ENCODE data around the gene SCP2. TPM values are rescaled to one million over a fixed set of nuclear protein-coding genes. Genes with fewer than 3 reads are reported as not detected.

The SCP2 gene, protein sequence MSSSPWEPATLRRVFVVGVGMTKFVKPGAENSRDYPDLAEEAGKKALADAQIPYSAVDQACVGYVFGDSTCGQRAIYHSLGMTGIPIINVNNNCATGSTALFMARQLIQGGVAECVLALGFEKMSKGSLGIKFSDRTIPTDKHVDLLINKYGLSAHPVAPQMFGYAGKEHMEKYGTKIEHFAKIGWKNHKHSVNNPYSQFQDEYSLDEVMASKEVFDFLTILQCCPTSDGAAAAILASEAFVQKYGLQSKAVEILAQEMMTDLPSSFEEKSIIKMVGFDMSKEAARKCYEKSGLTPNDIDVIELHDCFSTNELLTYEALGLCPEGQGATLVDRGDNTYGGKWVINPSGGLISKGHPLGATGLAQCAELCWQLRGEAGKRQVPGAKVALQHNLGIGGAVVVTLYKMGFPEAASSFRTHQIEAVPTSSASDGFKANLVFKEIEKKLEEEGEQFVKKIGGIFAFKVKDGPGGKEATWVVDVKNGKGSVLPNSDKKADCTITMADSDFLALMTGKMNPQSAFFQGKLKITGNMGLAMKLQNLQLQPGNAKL
- total RNA-seq, result 136 and 137 TPM in 2 replicates

DNA sequence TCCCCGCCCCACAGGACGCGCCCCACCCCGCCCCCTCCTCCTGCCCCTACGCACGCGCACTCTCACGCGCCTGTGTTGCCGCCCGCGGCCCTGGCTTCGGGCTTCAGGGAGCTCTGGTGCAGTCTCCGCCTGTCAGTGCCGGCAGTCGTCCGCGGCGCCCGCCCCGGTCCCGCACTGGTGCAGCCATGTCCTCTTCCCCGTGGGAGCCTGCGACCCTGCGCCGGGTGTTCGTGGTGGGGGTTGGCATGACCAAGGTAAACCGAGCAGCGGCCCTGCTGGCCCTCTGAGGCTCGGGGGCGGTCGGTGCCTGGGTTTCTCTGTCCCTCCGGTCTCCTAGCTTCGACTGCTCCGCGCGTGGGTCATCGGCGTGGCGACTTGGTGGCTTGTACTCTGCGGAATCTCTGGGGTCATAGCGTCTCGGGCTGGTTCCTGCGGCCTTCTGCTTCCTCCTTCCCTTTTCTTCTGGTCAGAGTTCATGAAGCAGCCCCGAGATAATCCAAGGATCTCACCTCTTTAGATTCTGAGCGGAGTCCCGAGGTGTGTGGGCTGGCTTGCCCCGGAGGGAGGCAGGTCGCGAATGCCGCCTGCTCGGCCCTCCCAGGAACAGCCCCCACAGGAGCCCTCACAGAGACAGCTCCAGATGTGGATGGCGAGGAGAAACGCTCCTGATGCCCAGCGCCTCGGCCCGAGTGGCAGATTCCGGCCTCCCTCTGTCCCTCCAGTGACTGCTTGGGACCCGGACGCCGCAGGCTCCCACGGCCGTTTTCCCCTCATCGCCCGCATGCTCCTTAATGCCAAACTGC lies at the start of gene SCP2:
Gene SCP2 (plus strand): TSS at position 65 of the 803 bp plus-strand sequence. CDS start 121 bp downstream, at position 186.

DNA sequence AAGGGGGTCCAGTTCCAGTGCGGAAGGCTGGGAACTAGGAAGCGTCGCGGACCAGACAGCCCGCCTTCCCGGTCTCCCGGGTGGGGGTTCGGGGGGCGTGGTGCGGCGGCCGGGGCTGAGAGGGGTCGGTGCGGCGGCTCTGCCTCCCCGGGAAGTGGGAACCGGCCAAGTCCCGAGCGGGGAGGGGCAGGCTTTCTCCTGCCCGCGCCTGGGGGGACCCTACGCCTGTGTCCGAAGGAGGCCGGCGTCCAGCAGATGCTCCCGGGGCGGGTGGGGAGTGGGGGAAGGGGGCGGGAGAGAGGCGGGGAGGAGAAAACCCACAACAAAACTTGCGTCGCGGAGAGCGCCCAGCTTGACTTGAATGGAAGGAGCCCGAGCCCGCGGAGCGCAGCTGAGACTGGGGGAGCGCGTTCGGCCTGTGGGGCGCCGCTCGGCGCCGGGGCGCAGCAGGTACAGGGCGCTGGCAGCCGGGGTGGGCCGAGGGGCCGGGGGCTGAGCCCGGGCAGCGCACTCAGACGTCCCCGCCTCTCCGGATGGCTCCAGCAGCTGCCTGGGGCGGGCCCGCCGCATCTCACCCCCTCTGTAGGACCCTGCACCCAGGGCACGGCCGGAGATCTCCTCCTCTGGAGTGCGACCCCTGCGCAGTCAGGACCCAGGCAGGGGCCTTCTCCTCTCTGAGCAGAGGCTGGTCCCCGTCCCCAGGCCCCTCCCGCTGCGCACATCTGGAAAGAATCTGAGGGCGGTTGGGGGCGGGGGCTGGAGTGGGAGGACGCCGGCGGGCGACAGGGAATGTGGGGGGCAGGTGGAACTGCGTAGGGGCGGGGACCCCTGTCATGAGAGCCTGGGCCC lies 135.0 kb downstream of the SCP2 start, which contains the start of gene PODN:
Gene PODN (plus strand): TSS at position 355 of the 849 bp plus-strand sequence. CDS start 7,643 bp downstream, outside the sequence.

Other genes starting within 250 kb of the SCP2 start
- gene COA7, start 228.9 kb upstream of the SCP2 start, total RNA-seq, result 11.3 and 18.9 TPM in 2 replicates
- gene ZYG11B, start 200.8 kb upstream of the SCP2 start, total RNA-seq, result 41.9 and 47.8 TPM in 2 replicates
- gene ZYG11A, start 84.5 kb upstream of the SCP2 start, total RNA-seq, result 0.20 and 1.0 TPM in 2 replicates
- 38.9 and 49.8 TPM in 2 replicates for gene ECHDC2, start 5.5 kb upstream of the SCP2 start, total RNA-seq
- 16.0 and 20.9 TPM in 2 replicates for gene PODN, start 134.9 kb downstream of the SCP2 start, total RNA-seq
- gene SLC1A7, start 215.4 kb downstream of the SCP2 start, total RNA-seq, result 0.52 and 1.1 TPM in 2 replicates

All from smooth muscle cell of the pulmonary artery (primary cell).